Measurements from ENCODE around the gene PPM1H. TPM values are rescaled to one million over a fixed set of nuclear protein-coding genes. Genes with fewer than 3 reads are reported as not detected.
"Not testable (repeated sequence)": the region's sequence is repeated elsewhere in the genome, so short reads cannot be mapped to it uniquely, and the experiment has no call there.

PPM1H gene
- total RNA-seq, 1 donor from 2014 or later, result 15.7 TPM

- TF ChIP-seq, protein P1, sequence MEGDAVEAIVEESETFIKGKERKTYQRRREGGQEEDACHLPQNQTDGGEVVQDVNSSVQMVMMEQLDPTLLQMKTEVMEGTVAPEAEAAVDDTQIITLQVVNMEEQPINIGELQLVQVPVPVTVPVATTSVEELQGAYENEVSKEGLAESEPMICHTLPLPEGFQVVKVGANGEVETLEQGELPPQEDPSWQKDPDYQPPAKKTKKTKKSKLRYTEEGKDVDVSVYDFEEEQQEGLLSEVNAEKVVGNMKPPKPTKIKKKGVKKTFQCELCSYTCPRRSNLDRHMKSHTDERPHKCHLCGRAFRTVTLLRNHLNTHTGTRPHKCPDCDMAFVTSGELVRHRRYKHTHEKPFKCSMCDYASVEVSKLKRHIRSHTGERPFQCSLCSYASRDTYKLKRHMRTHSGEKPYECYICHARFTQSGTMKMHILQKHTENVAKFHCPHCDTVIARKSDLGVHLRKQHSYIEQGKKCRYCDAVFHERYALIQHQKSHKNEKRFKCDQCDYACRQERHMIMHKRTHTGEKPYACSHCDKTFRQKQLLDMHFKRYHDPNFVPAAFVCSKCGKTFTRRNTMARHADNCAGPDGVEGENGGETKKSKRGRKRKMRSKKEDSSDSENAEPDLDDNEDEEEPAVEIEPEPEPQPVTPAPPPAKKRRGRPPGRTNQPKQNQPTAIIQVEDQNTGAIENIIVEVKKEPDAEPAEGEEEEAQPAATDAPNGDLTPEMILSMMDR (IDR thresholded peaks at IDR 0.05; ENCODE audit: unreplicated experiment), result no peak
- no peak overlapping the region for H3K4me3 Mint-ChIP-seq
- peaks cover 4% of the 10 kb centered on the region for H3K36me3 Mint-ChIP-seq
- no peak overlapping the region for H3K27ac Mint-ChIP-seq
- DNase-seq (ENCODE audit: low spot score in 2 of 2, unreplicated experiment in 2 of 2), result no peak
- H3K4me1 Mint-ChIP-seq, result peaks cover 5% of the 10 kb centered on the region
- peaks cover 8% of the 10 kb centered on the region for H3K27me3 Mint-ChIP-seq (ENCODE audit: low read depth)
- peaks cover 4% of the 10 kb centered on the region for H3K9me3 Mint-ChIP-seq
Measured at GRCh38 chr12:62882696-62883095, 52.3 kb downstream of the PPM1H start.

DNA sequence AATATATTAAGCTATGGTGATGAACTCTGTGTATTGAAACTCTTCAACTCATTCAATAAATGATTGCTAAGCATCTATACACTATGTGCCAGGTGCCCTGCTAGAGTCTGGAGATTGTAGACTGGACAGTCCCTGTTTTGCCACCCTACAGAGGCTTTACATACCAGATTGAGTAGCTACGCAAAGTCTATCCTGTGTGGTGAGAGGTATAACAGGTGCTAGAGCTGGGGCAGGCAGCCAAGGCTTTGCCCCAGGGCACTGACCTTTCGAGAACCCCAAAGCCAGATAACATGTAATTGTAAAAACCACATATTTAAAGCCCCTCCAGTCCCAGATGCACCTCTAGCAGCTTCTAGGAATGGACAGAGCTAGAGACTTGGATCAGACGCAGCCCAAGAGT is 52.8 kb downstream of the PPM1H start:
- Mint-ChIP-seq H3K4me1 (peaks cover 5% of the 10 kb centered on the region), H3K9me3 (peaks cover 4% of the 10 kb centered on the region), H3K36me3 (peaks cover 4% of the 10 kb centered on the region), H3K4me3 (no peak overlapping the region), H3K27me3 (ENCODE audit: low read depth) (peaks cover 8% of the 10 kb centered on the region), H3K27ac (no peak overlapping the region)
- TF ChIP-seq, protein P1 (IDR thresholded peaks at IDR 0.05; ENCODE audit: unreplicated experiment), result no peak
- DNase-seq (ENCODE audit: low spot score in 2 of 2, unreplicated experiment in 2 of 2), result no peak

- H3K4me3 Mint-ChIP-seq, result no peak overlapping the region
- DNase-seq (ENCODE audit: low spot score in 2 of 2, unreplicated experiment in 2 of 2), result no peak
- H3K4me1 Mint-ChIP-seq, result peaks cover 18% of the 10 kb centered on the region
- H3K27me3 Mint-ChIP-seq (ENCODE audit: low read depth), result peaks cover 8% of the 10 kb centered on the region
- TF ChIP-seq, protein P1 (IDR thresholded peaks at IDR 0.05; ENCODE audit: unreplicated experiment), result no peak
- H3K9me3 Mint-ChIP-seq, result peaks cover 2% of the 10 kb centered on the region
- no peak overlapping the region for H3K27ac Mint-ChIP-seq
- H3K36me3 Mint-ChIP-seq, result peaks cover 2% of the 10 kb centered on the region
Measured at GRCh38 chr12:62879691-62880090, 55.3 kb downstream of the PPM1H start.

DNA sequence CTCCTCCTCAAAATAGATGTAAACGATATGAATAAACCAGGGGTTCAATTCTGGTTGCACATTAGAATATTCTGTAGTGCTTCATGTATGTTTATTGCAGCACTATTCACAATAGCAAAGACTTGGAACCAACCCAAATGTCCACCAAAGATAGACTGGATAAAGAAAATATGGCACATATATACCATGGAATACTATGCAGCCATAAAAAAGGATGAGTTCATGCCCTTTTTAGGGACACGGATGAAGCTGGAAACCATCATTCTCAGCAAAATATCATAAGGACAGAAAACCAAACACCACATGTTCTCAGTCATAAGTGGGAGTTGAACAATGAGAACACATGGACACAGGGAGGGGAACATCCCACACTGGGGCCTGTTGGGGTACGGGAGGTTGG is 55.7 kb downstream of the PPM1H start:
- H3K4me1 Mint-ChIP-seq, result peaks cover 18% of the 10 kb centered on the region
- DNase-seq (ENCODE audit: low spot score in 2 of 2, unreplicated experiment in 2 of 2); H3K4me3 Mint-ChIP-seq; H3K27me3 Mint-ChIP-seq (ENCODE audit: low read depth); H3K36me3 Mint-ChIP-seq; H3K9me3 Mint-ChIP-seq; H3K27ac Mint-ChIP-seq: not testable (repeated sequence)

DNA sequence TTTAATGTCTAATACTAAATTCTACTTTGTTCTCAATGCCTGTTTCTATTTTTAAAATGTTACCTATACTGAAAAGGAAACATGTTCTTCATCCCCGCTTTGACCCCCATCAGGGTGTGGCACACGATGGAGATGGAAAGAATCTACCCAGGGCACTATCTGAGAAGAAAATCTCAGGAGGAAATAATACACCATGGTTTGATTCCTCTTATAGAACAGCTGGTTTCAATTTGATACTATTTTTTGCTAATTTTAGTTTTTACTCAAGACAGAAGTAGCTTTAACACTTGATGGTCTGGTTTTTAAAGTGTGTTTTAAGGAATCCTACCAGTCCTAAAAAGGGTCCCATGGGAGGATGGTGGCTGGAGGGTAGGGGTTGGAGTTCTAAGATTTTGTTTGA is 56.7 kb downstream of the PPM1H start:
- TF ChIP-seq, protein P1 (IDR thresholded peaks at IDR 0.05; ENCODE audit: unreplicated experiment), result no peak
- Mint-ChIP-seq H3K4me3 (no peak overlapping the region), H3K4me1 (peaks cover 25% of the 10 kb centered on the region), H3K27me3 (ENCODE audit: low read depth) (peaks cover 8% of the 10 kb centered on the region), H3K27ac (no peak overlapping the region), H3K9me3 (no peaks in the 10 kb centered on the region), H3K36me3 (no peaks in the 10 kb centered on the region)
- no peak for DNase-seq (ENCODE audit: low spot score in 2 of 2, unreplicated experiment in 2 of 2)

GRCh38 chr12:62876938-62877548 is 57.9 kb downstream of the PPM1H start:
- peaks cover 26% of the 10 kb centered on the region for H3K4me1 Mint-ChIP-seq
- no peaks in the 10 kb centered on the region for H3K36me3 Mint-ChIP-seq
- TF ChIP-seq, protein P1 (IDR thresholded peaks at IDR 0.05; ENCODE audit: unreplicated experiment), result no peak
- DNase-seq (ENCODE audit: low spot score in 2 of 2, unreplicated experiment in 2 of 2), result no peak
- peaks cover 10% of the 10 kb centered on the region for H3K27me3 Mint-ChIP-seq (ENCODE audit: low read depth)
- no peak overlapping the region for H3K4me3 Mint-ChIP-seq
- H3K27ac Mint-ChIP-seq, result no peak overlapping the region
- H3K9me3 Mint-ChIP-seq, result no peaks in the 10 kb centered on the region
